Activated CD8-positive, alpha-beta memory T cell treated with anti-CD3 and anti-CD28 coated beads, Interleukin-2, amount 50 U/mL, for 1 hour (primary cell): ENCODE measurements around the gene MIGA1.

Source experiments
- DNase-seq: peaks from one replicate; pipeline ENCODE4 v3.0.0-alpha.2; 2020; ENCODE audit errors: extremely low read depth

MIGA1 gene

DNA sequence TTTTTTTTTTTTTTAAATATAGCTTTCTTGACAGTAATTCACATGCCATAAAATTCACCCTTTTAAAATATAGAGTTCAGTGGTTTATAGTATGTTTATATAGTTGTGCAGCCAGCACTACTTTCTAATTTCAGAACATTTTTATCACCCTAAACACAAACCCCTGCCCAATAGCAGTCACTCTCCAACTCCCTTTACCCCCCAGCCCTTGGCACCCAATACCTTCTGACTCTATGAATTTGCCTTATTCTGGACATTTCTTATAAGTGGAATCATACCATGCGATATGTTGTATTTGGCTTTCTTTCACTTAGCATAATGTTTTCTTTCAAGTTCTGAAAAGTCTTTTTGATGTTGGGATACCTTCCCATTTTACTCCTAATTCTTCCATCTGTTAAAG, 66.5 kb downstream of the MIGA1 start:
- no peak for DNase-seq

DNA sequence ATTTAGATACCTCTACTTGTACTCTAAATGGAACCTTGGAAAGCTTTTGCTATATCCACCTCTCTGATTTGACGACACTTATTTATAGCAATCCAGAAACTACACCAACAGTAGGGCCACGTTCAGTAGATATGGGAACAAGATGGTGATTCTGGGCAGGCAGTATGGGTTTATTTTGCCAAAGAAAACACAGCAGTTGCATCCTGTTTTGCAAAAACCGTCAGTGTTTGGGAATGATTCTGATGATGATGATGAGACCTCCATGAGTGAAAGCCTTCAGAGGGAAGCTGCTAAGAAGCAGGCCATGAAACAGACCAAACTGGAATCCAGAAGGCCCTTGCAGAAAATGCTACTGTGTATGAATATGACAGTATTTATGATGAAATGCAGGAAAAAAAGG, 67.5 kb downstream of the MIGA1 start:
- DNase-seq, result no peak

- no peak for DNase-seq
Measured at GRCh38 chr1:77847621-77848080, 68.2 kb downstream of the MIGA1 start.

DNA sequence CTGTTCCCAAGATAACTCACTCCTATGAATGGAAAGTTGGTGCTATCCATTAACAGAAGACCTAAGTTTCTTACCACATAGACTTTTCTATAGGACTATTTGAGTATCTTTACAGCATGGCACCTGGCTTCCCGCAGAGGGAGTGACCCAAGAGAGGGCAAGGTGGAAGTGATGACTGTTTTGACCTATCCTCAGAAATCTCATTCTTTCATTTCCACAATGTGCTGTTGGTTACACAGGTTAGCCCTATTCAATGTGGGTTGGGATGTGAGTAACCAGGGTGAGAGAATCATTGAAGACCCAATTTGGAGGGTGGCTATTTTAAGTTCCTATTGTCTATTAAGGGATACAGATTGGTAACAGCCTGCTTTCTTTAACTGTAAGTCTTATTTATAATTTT, 70.6 kb downstream of the MIGA1 start:
- DNase-seq, result no peak

DNA sequence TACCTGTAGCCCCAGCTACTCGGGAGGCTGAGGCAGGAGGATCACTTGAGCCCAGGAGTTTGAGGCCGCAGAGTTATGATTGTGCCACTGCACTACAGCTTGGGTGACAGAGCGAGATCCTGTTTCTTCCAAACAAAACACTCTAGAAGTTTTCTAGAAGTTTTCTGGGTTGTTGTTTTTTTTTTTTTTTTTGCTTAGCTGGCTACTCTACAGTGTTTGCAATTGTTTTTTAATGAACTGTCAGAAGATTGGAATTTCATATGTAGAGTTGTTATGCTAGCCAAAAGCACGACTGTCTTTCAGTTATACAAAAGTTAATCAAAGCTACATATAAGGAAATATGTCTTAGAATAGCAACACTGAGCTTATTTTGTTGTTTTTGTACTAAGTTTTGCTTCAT, 78.1 kb downstream of the MIGA1 start:
- no peak for DNase-seq

- DNase-seq, result no peak
Measured at GRCh38 chr1:77858725-77859124, 79.3 kb downstream of the MIGA1 start.

DNA sequence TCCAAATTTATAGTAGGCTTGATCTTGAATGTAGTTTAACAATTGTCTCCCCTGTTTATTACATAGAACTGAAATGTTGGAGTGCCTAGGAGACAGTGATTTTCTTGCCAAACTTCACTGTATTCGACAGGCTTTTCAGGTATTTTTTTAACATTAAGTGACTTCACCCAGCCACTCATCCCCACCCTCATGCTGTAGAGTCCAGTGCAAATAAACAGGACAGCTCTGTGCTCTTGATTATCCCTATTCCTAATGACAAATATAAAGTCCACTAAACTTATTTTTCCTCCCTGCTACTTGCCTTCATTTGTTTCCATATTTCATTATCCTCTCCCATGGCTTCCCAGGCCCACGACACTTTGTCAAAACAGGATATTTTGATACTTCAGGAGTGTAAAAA, 79.8 kb downstream of the MIGA1 start:
- DNase-seq, result no peak

- DNase-seq, result no peak
Measured at GRCh38 chr1:77866296-77866695, 86.8 kb downstream of the MIGA1 start.

- DNase-seq, result no peak
Measured at GRCh38 chr1:77872645-77873044, 93.2 kb downstream of the MIGA1 start.

GRCh38 chr1:77873461-77873860, 94.0 kb downstream of the MIGA1 start:
- DNase-seq, result no peak

- DNase-seq, result no peak
Measured at GRCh38 chr1:77874804-77875445, 95.5 kb downstream of the MIGA1 start.

GRCh38 chr1:77876884-77877283, 97.4 kb downstream of the MIGA1 start:
- no peak for DNase-seq

DNA sequence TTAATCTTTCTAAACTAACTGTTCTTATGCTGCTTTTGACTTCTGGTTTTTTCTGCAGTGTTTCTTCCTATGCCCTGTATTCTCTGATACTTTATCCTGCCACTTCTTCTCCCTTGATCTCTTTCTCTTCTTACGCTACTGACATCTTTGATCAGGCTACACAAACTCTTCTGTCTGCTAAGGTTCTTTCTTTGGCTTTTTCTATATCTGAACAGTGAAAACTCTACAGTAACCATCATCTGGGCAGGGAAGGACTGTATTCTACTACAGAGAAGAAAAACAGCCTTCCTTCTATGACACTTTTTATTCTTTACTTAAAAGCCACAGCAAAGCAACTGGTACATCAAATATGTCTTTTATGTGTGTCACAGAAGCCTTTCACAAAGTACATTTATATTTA, 101.6 kb downstream of the MIGA1 start:
- no peak for DNase-seq

DNA sequence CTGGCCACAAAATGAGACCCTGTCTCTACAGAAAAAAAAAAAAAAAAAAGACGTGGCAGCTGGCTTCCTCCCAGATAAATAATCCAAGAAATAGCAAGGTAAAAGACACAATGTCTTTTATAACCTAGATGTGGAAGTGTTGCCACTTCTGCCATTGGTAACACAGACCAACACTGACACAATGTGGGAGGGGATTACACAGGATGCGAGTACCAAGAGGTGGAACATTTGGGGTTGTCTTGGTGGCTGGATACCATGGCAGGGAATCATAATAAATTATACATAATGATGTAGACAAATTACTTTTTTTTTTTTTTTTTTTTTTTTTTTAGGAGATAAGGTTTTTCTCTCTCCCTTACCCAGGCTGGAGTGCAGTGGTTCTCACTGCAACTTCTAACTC, 103.0 kb downstream of the MIGA1 start:
- no peak for DNase-seq

DNA sequence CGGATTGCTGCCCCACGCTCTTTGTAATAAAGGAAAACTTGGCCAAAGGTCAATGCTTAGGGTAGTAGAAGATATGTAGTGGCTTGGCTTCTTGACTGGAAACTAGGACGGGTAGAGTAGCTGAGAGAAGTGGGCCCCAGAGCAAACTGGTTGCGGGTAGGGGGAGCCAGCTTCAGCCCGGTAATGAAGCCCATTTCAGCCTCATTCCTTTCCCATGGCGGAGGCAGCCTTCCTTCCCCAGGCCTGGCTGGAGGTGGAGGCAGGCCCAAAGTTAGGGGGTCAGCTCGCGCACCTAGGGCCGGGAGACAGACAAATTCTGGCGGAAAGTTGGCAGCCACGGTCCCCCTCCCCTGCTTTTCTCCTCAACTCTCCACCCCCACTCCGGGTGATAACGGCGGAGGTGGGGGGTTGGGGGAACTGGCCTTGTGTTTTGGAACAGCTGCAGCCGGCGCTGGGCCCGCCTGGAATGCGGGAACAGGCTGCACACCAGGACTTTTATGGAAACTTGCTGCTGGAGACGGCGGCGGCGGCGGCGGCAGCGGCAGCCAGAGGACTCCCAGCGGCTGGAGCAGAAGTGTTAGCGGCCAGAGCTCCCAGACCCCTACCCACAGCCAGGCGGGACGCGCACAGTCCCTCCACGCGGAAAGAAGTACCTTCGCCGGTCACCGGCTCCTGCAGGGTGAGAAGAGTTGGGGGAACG, 108.8 kb downstream of the MIGA1 start, which contains the start of gene NEXN:
TSS of gene NEXN (plus strand) at position 544 of the 700 bp plus-strand sequence. CDS start 27,483 bp downstream, outside the sequence.
- DNase-seq, result no peak

DNA sequence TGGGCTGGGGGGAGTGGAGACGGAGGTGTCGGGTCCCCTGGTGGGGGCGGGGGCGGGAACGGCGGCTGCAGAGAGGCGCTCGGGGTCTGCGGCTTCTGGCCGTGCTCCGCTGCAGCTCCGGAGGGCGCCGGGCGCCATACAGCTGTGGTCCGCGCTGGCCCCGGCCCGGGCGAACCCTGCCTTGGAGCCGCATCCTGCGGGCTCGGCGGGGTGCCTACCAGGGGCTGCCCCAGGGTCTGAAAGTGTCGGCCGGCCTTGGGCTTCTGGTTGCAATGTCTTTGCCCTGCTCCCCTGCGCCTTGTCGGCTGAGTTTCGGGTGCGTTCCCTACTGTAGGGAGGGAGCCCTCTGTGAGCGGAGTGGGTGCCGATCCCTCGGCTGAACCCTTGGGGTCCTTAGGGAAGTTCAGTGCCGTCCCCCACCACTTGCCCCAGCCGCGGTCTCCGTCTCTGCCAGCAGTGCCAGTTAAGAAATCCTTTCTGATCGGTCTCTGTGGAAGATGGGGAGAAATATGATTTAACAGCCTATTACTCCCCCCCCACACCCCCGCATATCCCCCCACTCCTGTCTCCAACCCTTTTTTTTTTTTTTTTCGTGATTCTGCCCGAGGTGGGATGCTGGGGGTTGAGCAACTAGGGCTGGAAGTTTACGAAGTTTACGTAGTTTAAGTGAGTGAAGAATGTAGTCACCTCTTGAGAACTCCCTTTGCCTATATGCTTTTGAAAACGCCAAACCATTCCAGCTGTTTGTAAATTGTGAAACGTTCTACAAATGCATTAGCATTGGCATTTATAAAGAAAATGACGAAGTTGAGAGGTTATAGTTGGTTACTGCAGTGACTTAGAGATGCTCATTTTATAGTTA, 109.6 kb downstream of the MIGA1 start:
- DNase-seq, result no peak

DNA sequence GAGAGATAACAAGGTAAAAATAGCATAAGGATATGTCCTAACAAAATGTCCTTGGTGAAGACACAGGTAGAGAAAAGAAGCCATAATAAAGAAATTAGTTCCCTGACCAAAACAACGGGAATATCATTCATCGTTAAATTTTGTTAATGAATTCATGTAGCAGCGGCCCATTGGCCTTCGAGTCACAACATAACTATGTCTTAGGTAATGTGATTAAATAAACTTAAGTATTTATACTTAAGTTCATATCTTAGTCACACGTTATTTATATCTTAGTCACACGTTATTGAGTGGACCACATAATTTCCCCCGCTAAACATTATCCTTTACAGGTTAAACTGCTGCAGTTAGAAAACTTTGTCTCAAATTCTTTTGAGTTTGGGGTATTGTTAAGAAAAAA, 110.2 kb downstream of the MIGA1 start:
- no peak for DNase-seq

DNA sequence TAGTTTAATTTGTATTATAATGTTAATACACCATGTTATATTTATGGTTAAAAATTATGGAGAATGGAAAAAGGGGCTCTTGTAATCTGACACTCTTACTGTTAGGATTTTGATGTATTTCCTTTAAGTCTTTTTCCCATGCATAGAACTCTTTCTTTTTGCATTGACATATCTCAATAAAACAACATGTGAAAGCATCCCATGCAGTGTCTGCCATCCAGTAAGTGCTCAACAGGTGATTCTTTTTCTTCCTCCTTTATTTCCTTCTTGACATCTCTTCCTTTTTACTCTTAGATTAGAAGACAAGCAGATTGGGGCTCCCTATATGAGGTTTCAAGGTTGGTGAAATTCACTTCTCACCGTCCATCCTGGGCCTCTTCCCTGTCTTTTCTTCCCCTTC, 111.8 kb downstream of the MIGA1 start:
- no peak for DNase-seq

DNA sequence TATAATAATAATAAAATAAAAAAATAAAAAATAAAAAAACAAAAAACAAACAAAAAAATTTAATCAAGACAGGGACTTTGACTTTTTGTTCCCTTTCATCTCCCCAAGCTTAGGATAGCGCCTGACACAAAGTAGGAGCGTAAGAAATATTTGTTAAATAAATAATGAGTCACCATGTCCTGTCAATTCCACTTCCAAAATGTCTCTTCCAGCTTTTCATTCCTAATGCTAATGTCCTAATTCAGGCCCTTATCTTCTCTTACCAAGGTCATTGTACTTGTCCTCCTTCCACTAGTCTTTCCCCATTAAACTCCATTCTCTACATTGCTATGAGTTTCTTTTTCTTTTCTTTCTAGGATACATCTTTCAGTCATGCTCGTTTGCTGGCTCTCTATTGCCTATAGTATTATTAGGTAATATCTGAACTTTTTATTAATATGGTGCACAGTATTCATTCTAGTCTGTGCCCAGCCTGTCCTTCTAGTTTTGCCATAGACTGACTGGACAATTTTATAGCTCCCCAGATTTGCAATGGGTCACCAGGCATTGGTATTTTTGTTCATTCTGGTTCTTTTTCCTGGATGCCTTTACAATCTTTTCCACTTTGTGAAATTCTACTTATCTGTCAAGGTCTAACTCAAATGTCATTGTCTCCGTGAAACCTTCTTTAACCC, 120.3 kb downstream of the MIGA1 start:
- no peak for DNase-seq

DNA sequence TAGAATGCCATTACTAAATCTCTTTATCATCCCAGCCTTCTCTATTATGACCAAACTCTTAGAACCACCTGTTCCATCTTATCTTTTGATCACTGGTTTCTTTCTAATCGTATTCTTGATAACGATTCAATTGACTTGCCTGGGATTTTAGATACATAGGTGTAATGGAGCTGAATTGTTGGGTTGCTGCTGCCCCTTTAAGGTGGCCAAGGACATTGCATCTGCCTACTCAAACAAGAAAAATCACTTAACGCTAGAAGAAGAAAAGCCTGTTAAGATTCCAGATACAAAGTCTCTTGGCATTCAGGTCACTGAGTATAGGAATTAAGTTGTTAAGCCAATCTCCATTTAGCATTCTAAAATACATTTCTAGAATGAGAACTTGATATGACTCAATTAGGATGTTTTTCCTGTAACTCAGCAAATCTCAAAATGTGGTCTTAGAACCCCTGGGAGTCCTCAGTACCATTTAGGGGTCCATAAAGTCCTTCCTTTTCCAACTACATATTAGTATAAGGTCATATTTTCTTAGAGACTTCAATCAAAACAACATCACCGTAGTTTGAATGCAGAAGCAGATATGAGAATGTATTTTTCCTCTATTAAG, 121.3 kb downstream of the MIGA1 start:
- DNase-seq, result no peak

DNA sequence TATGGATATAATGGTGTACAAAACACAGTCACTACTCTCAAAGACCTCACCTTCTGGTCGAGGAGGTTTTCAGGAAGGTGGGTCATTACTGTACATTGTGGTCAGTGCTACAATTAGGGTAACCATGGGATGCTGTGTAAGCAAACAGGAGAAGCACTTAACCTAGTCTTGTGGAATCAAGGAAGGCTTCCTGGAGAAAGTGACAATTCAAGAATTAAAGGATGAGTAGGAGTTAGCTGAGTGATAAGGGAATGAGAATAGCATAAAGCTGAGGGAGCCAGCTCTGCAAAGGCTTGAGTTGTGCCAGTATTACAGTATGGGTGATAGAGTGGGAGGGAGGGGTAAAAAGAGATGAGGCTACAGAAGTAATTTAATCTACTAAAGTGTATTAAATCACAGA, 126.2 kb downstream of the MIGA1 start:
- no peak for DNase-seq
